ENCODE data around the gene BACH2.

GRCh38 chr6:90198758-90199425 is 97.8 kb downstream of the BACH2 start:
- TF ChIP-seq CTCF (conservative IDR thresholded peaks at IDR 0.05), result no peak
- no peak for TF ChIP-seq ZFX (IDR thresholded peaks at IDR 0.05)

Measured in C4-2B (cell line).